ENCODE data around the gene B3GNT5. TPM values are rescaled to one million over a fixed set of nuclear protein-coding genes. Genes with fewer than 3 reads are reported as not detected.

Gene B3GNT5
- total and polyA plus RNA-seq, 11 donors = 0.87 to 12.3 (median 3.0) TPM

DNA sequence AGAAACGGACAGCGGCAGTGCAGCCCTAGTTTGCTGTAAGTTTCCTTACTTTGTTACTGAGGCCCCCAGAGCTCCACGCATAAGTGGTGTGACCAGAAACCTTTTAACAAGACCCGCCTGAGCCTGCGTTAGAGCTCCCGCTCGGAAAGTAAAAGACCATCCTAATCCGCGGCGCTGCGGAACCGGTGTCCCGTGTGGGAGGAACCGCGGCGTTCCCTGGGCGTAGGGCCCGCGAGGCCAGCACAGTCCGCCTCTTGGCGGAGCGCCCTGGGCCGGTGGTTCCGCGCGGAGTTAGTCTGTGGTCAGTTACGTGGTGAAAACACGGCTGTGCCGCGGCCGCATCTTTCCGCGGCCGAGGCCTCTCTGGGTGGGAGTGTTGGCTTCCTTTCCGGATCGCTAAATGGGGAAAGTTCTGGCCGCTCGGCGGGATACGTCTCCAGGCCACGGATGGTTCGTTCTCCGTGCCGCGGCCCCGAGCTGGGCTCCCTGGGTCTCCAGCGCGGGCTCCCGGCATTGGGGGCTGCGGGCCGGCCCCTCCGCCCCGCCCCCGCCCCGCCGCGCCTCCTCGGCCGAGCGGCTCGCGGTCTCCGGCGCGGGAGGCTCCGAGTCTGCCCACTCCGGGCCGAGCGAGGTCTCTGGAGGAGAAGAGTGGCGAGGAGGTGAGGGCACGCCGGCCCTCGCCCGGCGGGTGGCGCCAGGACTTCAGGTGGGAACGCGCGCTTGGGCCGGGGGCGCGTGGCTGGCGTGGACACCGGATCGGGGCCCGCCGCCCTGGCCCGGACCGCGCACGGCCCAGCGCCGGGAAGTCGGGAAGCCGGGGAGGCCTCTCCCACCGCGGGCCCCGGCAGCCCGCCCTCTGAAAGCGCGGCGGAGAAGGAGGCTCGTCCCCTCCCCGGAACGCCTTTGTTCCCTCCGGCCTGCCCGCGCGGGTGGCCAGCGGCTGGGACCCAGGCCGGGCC, 754 bp downstream of the B3GNT5 start:
- WGBS, 4 donors = 0 to 1% (median 1%) methylated on average over 4 to 111 of the region's 111 CpGs
- Histone ChIP-seq H3K27ac (peak overlapping the region; percentile 69 to 98 (median 90)), H3K36me3 (no peaks in the 10 kb centered on the region), H3K9me3 (no peaks in the 10 kb centered on the region), H3K4me1 (peaks cover 0 to 17% (median 2%) of the 10 kb centered on the region in 12 donors), H3K27me3 (no peaks in the 10 kb centered on the region), H3K4me3 (peak overlapping the region; percentile 61 to 96 (median 82))
- intact Hi-C loops (cut with DNase I) = loop anchor here in 8 of 10 donors (2.0 to 10.0 kb wide), 9 partner anchors 33 to 131 kb away; no protein-coding TSS in a partner anchor
- DNase-seq = peak; percentile 75 to 89 (median 81)
- ATAC-seq = peak; percentile 74 to 90 (median 86)
- TF ChIP-seq, protein P1, sequence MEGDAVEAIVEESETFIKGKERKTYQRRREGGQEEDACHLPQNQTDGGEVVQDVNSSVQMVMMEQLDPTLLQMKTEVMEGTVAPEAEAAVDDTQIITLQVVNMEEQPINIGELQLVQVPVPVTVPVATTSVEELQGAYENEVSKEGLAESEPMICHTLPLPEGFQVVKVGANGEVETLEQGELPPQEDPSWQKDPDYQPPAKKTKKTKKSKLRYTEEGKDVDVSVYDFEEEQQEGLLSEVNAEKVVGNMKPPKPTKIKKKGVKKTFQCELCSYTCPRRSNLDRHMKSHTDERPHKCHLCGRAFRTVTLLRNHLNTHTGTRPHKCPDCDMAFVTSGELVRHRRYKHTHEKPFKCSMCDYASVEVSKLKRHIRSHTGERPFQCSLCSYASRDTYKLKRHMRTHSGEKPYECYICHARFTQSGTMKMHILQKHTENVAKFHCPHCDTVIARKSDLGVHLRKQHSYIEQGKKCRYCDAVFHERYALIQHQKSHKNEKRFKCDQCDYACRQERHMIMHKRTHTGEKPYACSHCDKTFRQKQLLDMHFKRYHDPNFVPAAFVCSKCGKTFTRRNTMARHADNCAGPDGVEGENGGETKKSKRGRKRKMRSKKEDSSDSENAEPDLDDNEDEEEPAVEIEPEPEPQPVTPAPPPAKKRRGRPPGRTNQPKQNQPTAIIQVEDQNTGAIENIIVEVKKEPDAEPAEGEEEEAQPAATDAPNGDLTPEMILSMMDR (IDR thresholded peaks at IDR 0.05) = peak in 4 of 12 donors; percentile 7 to 36 (median 23)
- TF ChIP-seq POLR2A (IDR thresholded peaks at IDR 0.05) = no peak

DNA sequence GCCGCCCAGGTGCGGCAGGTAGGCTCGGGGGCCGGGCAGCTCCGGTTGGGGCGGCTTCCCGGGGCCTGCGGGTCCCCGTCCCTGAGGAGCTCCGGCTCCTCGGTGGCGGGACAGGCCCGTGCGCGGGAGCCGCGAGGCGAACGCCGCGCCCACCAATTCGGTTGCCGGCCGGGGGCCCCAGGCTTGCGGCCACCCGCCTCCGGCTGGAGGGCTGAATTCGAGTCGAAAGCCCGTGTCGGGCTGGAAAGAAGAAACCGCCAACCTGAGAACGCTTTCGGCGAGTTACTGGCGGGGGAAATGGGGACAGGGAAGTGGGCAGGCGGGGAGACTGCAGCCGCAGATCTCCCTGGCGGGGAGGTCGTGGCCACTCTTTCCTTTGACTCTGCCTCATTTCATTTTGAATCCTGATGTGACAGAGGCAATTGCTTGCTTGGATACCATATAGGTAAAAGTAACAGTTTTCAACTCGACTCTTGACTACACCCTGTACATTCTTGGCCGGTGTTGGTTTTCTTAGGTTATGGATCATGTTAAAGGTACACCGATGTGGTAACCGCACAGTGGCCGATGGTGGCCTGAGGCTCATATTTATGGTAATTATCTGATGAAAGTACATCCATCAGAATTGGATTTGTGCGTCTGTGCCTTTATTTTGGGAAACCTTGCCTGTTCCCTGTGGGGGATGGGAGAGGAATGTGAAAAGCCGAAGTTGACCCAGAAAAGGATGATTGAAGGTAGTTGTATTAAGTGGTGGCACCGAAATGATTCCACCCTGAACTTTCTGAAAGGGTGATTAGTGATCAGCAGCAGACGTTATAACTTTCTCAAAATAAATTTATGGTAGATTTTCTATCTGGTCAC, 1.7 kb downstream of the B3GNT5 start:
- peak in 1 of 4 donors; percentile 2 for ATAC-seq

DNA sequence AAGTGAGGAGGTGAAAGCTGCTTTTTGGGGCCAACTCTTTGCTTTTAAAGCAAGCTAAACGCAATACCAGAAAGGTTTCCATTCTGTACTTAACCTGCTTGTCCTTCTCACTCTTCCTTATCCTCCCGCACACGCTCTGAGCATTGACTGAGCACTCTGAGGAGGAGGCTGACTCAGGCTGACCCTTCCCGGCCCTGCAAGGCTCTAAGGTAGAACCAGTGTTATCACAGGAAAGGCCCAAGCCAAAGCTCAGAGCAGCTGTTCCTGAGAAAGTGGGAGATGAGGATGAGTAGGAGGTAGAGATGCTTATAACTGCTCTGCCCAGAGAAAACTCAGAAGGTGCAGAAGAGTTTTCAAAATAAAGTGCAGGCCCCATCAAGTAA, 2.3 kb downstream of the B3GNT5 start:
- no peaks in the 10 kb centered on the region for H3K9me3 ChIP-seq
- intact Hi-C loops (cut with DNase I) = loop anchor here in 5 of 10 donors (2.0 to 10.0 kb wide), 4 partner anchors 42 to 129 kb away; no protein-coding TSS in a partner anchor
- H3K4me1 ChIP-seq = peaks cover 0 to 30% (median 3%) of the 10 kb centered on the region in 12 donors
- no peaks in the 10 kb centered on the region for H3K27me3 ChIP-seq
- H3K27ac ChIP-seq = peak overlapping the region in 9 of 12 donors; percentile 8 to 95 (median 86)
- TF ChIP-seq POLR2A (IDR thresholded peaks at IDR 0.05) = no peak
- TF ChIP-seq, protein P1 (IDR thresholded peaks at IDR 0.05) = no peak
- peak overlapping the region in 9 of 12 donors; percentile 61 to 96 (median 85) for H3K4me3 ChIP-seq
- no peak for DNase-seq
- no peaks in the 10 kb centered on the region for H3K36me3 ChIP-seq
- peak in 1 of 4 donors; percentile 31 for ATAC-seq
- WGBS, 4 donors = 72 to 87% (median 77%) methylated on average over 4 of the region's 4 CpGs

More for the DNA sequence above, 1.7 kb downstream of the B3GNT5 start:
- no peaks in the 10 kb centered on the region for H3K27me3 ChIP-seq
- H3K4me3 ChIP-seq = peak overlapping the region; percentile 61 to 96 (median 82)
- TF ChIP-seq, protein P1 (IDR thresholded peaks at IDR 0.05) = no peak
- no peak for TF ChIP-seq POLR2A (IDR thresholded peaks at IDR 0.05)
- intact Hi-C loops (cut with DNase I) = loop anchor here in 8 of 10 donors (2.0 to 10.0 kb wide), 9 partner anchors 33 to 130 kb away; no protein-coding TSS in a partner anchor
- no peak for DNase-seq
- peaks cover 0 to 26% (median 3%) of the 10 kb centered on the region in 12 donors for H3K4me1 ChIP-seq
- H3K36me3 ChIP-seq = no peaks in the 10 kb centered on the region
- H3K27ac ChIP-seq = peak overlapping the region; percentile 69 to 98 (median 90)
- 15 to 40% (median 20%) methylated on average over 20 to 49 of the region's 49 CpGs for WGBS, 4 donors
- no peaks in the 10 kb centered on the region for H3K9me3 ChIP-seq
